ENCODE measurements around the gene RUNX2. TPM values are rescaled to one million over a fixed set of nuclear protein-coding genes. Genes with fewer than 3 reads are reported as not detected.

The RUNX2 gene
- total and polyA plus RNA-seq, 4 donors, result 0.09 to 1.5 (median 0.75) TPM

DNA sequence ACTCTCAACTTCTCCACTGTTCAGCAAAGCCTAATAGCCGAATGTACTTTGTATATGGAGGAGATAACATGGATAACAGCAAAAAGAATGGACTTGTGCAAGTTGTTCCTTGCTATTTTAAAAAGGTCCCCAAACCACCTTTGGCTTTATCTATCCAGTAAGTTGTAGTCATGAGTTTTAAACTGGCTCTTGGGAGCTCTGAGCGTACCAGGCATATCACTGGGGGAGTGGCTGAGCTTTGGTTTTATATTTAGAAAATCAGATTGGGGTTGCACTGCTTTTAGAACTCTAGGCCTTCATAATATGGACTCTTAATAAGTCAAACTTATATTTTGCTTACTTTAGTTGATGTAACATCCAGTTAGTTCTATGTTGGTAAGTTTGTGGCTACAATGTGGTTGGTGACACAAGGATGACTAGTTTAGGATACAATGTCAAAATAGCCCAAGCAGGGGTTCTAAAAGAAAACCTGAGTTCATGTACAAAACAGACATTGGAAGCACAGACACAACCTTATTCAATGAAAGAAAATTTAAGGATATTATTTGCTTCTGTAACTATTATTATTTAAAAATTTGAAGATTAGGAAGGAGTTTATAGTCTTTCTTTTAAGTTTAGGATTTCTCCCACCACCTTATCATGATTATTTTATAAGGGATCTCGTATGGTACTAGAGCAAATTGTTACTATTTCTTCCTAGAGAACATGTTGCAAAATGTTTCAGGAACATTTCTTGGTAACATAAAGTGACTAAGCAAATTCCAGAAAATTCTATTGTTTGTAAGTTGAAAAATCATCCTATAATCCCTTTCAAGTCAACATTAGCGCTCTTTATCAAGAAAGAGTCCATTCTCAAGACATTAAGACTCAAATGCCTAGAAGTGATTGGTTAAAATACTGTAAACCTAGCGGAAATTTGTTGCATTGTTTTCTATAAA is 215.4 kb downstream of the RUNX2 start:
- WGBS, result 84% methylated on average over 5 of the region's 5 CpGs
- Histone ChIP-seq H3K36me3 (ENCODE audit: control insufficient read depth in 4 of 4, insufficient read depth in 3 of 4, low read depth in 1 of 4, low read length in 3 of 4) (no peaks in the 10 kb centered on the region), H3K27ac (ENCODE audit: low read depth in 1 of 2, low read length in 2 of 2) (no peak overlapping the region), H3K4me3 (ENCODE audit: low read depth in 1 of 3, low read length in 3 of 3) (no peak overlapping the region), H3K9me3 (ENCODE audit: control insufficient read depth in 4 of 4, low read length in 3 of 4) (no peaks in the 10 kb centered on the region), H3K27me3 (ENCODE audit: control insufficient read depth in 4 of 4, insufficient read depth in 4 of 4, low read length in 3 of 4) (no peaks in the 10 kb centered on the region), H3K9ac (ENCODE audit: low read depth in 1 of 2, low read length in 2 of 2) (no peak overlapping the region), H3K4me1 (ENCODE audit: control insufficient read depth in 4 of 4, insufficient read depth in 4 of 4, low read length in 3 of 4) (peaks cover 0 to 12% (median 10%) of the 10 kb centered on the region in 4 donors)
- TF ChIP-seq SP1 (IDR thresholded peaks at IDR 0.05), result no peak
- no peak for TF ChIP-seq JUND (IDR thresholded peaks at IDR 0.05)
- TF ChIP-seq HNF4G (IDR thresholded peaks at IDR 0.05), result no peak
- TF ChIP-seq TAF1 (conservative IDR thresholded peaks at IDR 0.05), result no peak
- no peak for TF ChIP-seq FOXA2 (IDR thresholded peaks at IDR 0.05)
- TF ChIP-seq RAD21 (IDR thresholded peaks at IDR 0.05), result no peak
- TF ChIP-seq GABPA (IDR thresholded peaks at IDR 0.05 in 1 of 2, conservative IDR thresholded peaks at IDR 0.05 in 1 of 2), result no peak
- no peak for TF ChIP-seq EGR1 (IDR thresholded peaks at IDR 0.05; ENCODE audit: low read depth in 2 of 2)
- TF ChIP-seq, protein P1, sequence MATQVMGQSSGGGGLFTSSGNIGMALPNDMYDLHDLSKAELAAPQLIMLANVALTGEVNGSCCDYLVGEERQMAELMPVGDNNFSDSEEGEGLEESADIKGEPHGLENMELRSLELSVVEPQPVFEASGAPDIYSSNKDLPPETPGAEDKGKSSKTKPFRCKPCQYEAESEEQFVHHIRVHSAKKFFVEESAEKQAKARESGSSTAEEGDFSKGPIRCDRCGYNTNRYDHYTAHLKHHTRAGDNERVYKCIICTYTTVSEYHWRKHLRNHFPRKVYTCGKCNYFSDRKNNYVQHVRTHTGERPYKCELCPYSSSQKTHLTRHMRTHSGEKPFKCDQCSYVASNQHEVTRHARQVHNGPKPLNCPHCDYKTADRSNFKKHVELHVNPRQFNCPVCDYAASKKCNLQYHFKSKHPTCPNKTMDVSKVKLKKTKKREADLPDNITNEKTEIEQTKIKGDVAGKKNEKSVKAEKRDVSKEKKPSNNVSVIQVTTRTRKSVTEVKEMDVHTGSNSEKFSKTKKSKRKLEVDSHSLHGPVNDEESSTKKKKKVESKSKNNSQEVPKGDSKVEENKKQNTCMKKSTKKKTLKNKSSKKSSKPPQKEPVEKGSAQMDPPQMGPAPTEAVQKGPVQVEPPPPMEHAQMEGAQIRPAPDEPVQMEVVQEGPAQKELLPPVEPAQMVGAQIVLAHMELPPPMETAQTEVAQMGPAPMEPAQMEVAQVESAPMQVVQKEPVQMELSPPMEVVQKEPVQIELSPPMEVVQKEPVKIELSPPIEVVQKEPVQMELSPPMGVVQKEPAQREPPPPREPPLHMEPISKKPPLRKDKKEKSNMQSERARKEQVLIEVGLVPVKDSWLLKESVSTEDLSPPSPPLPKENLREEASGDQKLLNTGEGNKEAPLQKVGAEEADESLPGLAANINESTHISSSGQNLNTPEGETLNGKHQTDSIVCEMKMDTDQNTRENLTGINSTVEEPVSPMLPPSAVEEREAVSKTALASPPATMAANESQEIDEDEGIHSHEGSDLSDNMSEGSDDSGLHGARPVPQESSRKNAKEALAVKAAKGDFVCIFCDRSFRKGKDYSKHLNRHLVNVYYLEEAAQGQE (IDR thresholded peaks at IDR 0.05), result no peak
- no peak for TF ChIP-seq YY1 (IDR thresholded peaks at IDR 0.05)
- TF ChIP-seq, protein P2, sequence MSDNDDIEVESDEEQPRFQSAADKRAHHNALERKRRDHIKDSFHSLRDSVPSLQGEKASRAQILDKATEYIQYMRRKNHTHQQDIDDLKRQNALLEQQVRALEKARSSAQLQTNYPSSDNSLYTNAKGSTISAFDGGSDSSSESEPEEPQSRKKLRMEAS (IDR thresholded peaks at IDR 0.05), result no peak
- TF ChIP-seq, protein P3, sequence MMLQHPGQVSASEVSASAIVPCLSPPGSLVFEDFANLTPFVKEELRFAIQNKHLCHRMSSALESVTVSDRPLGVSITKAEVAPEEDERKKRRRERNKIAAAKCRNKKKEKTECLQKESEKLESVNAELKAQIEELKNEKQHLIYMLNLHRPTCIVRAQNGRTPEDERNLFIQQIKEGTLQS (IDR thresholded peaks at IDR 0.05), result no peak
- TF ChIP-seq, protein P4, sequence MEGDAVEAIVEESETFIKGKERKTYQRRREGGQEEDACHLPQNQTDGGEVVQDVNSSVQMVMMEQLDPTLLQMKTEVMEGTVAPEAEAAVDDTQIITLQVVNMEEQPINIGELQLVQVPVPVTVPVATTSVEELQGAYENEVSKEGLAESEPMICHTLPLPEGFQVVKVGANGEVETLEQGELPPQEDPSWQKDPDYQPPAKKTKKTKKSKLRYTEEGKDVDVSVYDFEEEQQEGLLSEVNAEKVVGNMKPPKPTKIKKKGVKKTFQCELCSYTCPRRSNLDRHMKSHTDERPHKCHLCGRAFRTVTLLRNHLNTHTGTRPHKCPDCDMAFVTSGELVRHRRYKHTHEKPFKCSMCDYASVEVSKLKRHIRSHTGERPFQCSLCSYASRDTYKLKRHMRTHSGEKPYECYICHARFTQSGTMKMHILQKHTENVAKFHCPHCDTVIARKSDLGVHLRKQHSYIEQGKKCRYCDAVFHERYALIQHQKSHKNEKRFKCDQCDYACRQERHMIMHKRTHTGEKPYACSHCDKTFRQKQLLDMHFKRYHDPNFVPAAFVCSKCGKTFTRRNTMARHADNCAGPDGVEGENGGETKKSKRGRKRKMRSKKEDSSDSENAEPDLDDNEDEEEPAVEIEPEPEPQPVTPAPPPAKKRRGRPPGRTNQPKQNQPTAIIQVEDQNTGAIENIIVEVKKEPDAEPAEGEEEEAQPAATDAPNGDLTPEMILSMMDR (IDR thresholded peaks at IDR 0.05; ENCODE audit: low read depth, low read length, missing input control), result no peak
- no peak for TF ChIP-seq HNF4A (conservative IDR thresholded peaks at IDR 0.05)
- no peak for TF ChIP-seq RXRA (IDR thresholded peaks at IDR 0.05)
- TF ChIP-seq, protein P5, sequence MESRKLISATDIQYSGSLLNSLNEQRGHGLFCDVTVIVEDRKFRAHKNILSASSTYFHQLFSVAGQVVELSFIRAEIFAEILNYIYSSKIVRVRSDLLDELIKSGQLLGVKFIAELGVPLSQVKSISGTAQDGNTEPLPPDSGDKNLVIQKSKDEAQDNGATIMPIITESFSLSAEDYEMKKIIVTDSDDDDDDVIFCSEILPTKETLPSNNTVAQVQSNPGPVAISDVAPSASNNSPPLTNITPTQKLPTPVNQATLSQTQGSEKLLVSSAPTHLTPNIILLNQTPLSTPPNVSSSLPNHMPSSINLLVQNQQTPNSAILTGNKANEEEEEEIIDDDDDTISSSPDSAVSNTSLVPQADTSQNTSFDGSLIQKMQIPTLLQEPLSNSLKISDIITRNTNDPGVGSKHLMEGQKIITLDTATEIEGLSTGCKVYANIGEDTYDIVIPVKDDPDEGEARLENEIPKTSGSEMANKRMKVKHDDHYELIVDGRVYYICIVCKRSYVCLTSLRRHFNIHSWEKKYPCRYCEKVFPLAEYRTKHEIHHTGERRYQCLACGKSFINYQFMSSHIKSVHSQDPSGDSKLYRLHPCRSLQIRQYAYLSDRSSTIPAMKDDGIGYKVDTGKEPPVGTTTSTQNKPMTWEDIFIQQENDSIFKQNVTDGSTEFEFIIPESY (IDR thresholded peaks at IDR 0.05), result no peak
- no peak for TF ChIP-seq FOXA1 (IDR thresholded peaks at IDR 0.05)
- no peak for TF ChIP-seq NR2F2 (IDR thresholded peaks at IDR 0.05)
- no peak for DNase-seq (ENCODE audit: low spot score)

All from liver (tissue), 9 donors.